ENCODE measurements around the gene SP3.

The SP3 gene

GRCh38 chr2:173860566-173860965 lies 104.6 kb downstream of the SP3 start:
- DNase-seq (ENCODE audit: extremely low spot score), result no peak
- TF ChIP-seq CTCF (IDR thresholded peaks at IDR 0.05; ENCODE audit: control extremely low read depth, extremely low read depth, low read depth, missing control alignments), result no peak
- CTCF ChIA-PET, result no interaction called here
- POLR2A ChIA-PET, result no interaction called here

GRCh38 chr2:173860082-173860481 lies 105.1 kb downstream of the SP3 start:
- no peak for DNase-seq (ENCODE audit: extremely low spot score)
- no peak for TF ChIP-seq CTCF (IDR thresholded peaks at IDR 0.05; ENCODE audit: control extremely low read depth, extremely low read depth, low read depth, missing control alignments)
- CTCF ChIA-PET, result no interaction called here
- POLR2A ChIA-PET, result no interaction called here

- CTCF ChIA-PET, result no interaction called here
- TF ChIP-seq CTCF (IDR thresholded peaks at IDR 0.05; ENCODE audit: control extremely low read depth, extremely low read depth, low read depth, missing control alignments), result no peak
- POLR2A ChIA-PET, result no interaction called here
- peak; percentile 47 for DNase-seq (ENCODE audit: extremely low spot score)
These were observed 106.9 kb downstream of the SP3 start for GRCh38 chr2:173858291-173858731.
